Measurements from ENCODE around the gene NPB.
A peak's percentile ranks its signal among the peaks of the same experiment; 100 is the strongest.

NPB gene

GRCh38 chr17:81926451-81927151, 24.6 kb downstream of the NPB start:
- peak; percentile 57 for DNase-seq (ENCODE audit: low read depth)

GRCh38 chr17:81927152-81927652, 25.2 kb downstream of the NPB start:
- no peak for DNase-seq (ENCODE audit: low read depth)
- TF ChIP-seq CTCF (IDR thresholded peaks at IDR 0.05; ENCODE audit: insufficient read depth, low read depth, low read length, missing control alignments) = no peak
- H3K4me3 ChIP-seq (ENCODE audit: low read length) = peak overlapping the region; percentile 70

More at GRCh38 chr17:81926451-81927151, 24.6 kb downstream of the NPB start:
- peak overlapping the region; percentile 70 for H3K4me3 ChIP-seq (ENCODE audit: low read length)
- TF ChIP-seq CTCF (IDR thresholded peaks at IDR 0.05; ENCODE audit: insufficient read depth, low read depth, low read length, missing control alignments) = no peak

GRCh38 chr17:81927653-81928543, 25.9 kb downstream of the NPB start, which contains the start of gene MAFG:
MAFG (minus strand) TSS chr17:81927735; CDS start chr17:81923185, 4,550 bp downstream.
- TF ChIP-seq CTCF (IDR thresholded peaks at IDR 0.05; ENCODE audit: insufficient read depth, low read depth, low read length, missing control alignments) = no peak

GRCh38 chr17:81928544-81929252, 26.7 kb downstream of the NPB start:
- DNase-seq (ENCODE audit: low read depth) = no peak
- TF ChIP-seq CTCF (IDR thresholded peaks at IDR 0.05; ENCODE audit: insufficient read depth, low read depth, low read length, missing control alignments) = no peak
- peak overlapping the region; percentile 59 for H3K4me3 ChIP-seq (ENCODE audit: low read length)

More at GRCh38 chr17:81927653-81928543, 25.9 kb downstream of the NPB start, which contains the start of gene MAFG:
- peak within 1 kb of the TSS; percentile 70 for H3K4me3 ChIP-seq (ENCODE audit: low read length)
- peak; percentile 93 for DNase-seq (ENCODE audit: low read depth)

- H3K4me3 ChIP-seq (ENCODE audit: low read length) = no peak overlapping the region
- no peak for DNase-seq (ENCODE audit: low read depth)
- no peak for TF ChIP-seq CTCF (IDR thresholded peaks at IDR 0.05; ENCODE audit: insufficient read depth, low read depth, low read length, missing control alignments)
Measured at GRCh38 chr17:81929253-81930141, 27.5 kb downstream of the NPB start.
